GM18951 (cell line): ENCODE measurements around the gene PALD1.
"Not testable (repeated sequence)": the region's sequence is repeated elsewhere in the genome, so short reads cannot be mapped to it uniquely, and the experiment has no call there.

Experiments used
- POLR2A ChIP-seq: IDR thresholded peaks from 4 replicates; pipeline ENCODE4 v1.6.1; 2011; ENCODE audit warnings: mild to moderate bottlenecking; ENCODE audit not compliant: insufficient read length, insufficient read depth; ENCODE audit errors: extremely low read depth
- in situ Hi-C: fragments of 300-500 bp; cut with MboI; formaldehyde crosslinking; loops from one replicate; pipeline ENCODE4 v1.12.0; 2022; ENCODE audit warnings: low sequenced_read_pairs, mixed read lengths, inconsistent platforms; ENCODE audit not compliant: unreplicated experiment

The PALD1 gene

DNA sequence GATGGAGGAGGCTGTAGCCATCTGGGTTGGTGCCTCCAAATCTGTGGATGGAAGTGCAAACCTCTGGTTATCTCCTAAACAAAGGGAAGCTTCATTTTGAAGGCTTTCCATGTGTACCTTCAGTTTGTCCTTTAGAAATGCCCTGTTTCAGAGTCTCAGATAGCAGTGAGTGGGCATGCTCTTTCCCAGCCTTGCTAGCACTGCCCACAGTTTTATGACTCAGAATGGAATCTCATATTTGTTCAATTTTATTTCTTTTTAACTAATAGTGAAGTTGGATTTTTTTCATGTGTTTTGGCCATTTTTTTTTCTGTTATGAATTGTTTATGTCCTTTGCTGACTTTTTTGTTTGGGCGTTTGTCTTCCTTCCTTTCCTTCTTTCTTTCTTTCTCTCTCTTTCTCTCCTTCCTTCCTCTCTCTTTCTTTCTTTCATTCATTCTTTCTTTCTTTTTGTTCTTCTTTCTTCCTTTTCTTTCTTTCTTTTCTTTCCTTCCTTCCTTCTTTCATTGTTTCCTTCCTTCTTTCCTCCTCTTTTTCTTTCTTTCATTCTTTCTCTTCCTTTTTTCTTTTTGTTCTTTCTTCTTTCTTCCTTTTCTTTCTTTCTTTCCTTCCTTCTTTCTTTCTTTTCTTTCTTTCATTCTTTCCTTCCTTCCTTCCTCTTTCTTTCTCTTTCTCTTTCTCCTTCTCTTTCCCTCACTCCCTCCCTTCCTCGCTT lies 98.4 kb downstream of the PALD1 start:
- in situ Hi-C loops: no loop called here
- no peak for TF ChIP-seq POLR2A

DNA sequence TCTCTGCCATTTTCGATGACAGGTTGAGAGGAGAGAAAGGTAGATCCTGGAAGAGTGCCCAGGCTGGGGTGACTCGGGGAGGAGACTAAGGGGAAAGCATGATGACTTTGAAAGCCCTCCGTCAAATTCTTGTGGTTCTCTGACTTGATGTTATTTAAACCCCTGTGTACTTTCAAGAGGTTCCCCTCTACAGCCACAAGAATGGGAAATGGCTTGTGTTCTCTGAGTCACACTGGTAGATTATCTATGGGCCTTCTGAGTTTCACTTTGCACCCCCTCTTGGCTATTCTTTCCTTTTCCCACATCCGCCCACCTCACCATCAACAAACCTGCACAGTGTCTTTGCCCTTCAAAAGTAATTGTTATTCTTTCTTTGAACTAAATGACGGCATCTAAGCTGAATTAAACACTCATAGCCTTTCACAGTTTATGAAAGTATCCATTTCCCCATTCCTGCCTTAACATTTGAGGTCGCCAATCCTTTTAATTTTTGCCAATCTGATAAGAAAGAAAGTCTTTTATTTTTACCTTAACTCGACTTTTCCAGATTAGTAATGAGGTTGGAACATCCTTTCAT lies 99.9 kb downstream of the PALD1 start:
- in situ Hi-C loops: no loop called here
- TF ChIP-seq POLR2A: no peak

DNA sequence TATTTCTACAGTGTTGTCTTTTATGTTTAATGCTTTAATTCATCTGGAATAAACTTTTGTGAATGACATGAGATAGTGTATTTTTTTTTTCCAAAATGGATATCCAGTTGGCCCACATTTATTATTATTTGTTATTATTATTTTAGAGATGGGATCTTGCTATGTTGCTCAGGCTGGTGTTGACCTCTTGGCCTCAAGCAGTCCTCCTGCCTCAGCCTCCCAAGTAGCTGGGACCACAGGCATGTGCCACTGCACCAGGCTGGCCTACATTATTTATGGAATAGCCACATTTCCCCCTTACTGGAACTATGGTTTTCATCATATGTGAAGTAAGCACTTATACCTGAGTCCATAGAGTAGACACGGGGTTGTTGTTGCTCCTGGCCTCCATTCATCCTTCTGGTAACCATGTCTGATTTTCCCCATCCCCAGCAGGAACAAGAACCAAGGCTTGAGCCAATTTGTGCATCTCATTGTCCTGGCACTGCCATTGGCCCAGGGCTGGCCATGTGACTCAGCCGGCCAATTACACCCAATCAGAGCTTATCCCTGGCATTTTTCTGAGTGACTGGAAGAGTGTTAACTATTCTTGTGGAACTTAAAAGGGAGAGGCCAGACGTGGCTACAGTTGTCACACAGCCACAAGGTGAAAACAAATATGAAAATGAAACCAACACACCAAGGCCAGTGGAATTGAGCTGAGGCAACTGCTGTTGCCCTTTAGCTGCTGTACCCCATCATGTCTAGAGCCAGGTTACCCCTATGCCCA lies 100.9 kb downstream of the PALD1 start:
- in situ Hi-C loops: no loop called here
- no peak for TF ChIP-seq POLR2A

DNA sequence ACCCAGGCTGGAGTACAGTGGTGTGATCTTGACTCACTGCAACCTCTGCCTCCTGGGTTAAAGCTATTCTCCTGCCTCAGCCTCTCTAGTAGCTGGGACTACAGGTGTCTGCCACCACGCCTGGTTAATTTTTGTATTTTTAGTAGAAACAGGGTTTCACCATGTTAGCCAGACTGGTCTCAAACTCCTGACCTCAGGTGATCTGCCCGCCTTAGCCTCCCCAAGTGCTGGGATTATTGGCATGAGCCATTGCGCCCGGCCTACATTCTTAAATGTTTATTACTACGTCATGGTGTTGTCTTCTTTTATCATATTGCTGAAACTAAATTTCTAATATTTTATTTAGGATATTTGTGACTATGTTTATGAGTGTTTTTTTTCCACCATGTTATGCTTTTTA lies 102.6 kb downstream of the PALD1 start:
- in situ Hi-C loops: not testable (repeated sequence)

DNA sequence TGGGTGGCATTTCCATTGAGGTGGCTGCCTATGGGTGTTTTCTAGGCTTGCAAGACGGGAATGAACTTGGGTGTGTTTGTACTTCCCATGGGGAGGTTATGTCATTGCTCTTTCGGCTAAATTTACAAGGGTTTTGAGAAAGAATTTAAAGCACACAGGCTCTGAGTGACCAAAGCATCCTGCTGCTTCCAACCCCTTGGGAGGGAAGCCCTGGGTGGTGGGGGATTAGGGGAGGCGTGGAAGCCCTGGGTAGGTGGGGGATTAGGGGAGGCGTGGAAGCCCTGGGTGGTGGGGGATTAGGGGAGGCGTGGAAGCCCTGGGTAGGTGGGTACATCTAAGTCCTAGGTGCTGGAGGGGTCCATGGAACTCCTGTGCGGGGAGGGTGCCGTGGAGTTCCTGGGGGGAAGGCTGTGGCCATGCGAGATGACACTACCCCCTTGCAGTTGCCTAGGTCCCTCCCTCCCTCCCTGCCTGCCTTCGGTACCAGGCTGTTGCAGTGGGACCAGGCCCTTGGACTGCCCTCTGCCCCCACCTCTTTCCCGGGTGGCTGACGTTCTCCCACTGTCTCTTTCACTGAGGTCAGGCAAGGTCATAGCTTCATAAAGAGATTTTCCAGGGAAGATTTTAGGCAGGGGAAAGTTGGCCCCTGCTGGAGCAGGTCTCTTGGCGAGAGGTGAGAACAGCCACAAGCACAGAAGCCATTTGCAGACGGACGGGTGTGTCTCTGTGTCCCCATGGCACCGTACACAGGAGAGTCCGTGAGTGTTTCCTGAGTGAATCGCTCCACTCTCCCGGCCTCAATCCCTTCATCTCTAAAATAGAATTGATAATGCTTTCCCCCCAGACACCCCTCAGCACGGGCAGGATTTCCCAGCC lies 104.5 kb downstream of the PALD1 start:
- in situ Hi-C loops: no loop called here
- no peak for TF ChIP-seq POLR2A

DNA sequence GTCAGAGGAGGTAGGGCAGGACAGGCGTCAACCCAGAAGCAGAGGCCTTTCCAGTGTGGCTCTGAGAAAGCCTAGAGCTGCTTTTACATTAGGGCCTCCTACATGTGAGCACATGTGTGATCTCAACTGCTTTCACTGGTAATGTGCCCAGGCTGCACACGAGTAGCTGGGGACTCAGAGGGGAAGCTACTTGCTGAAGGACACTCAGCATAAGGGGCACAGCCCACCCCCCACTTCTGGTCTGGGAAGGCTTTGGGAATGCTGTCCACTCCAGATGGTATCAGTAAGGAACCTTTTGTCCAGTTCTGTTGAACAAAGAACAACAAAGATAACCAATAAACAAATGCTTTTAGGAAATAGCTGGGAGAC lies 105.1 kb downstream of the PALD1 start:
- no peak for TF ChIP-seq POLR2A
- in situ Hi-C loops: no loop called here

DNA sequence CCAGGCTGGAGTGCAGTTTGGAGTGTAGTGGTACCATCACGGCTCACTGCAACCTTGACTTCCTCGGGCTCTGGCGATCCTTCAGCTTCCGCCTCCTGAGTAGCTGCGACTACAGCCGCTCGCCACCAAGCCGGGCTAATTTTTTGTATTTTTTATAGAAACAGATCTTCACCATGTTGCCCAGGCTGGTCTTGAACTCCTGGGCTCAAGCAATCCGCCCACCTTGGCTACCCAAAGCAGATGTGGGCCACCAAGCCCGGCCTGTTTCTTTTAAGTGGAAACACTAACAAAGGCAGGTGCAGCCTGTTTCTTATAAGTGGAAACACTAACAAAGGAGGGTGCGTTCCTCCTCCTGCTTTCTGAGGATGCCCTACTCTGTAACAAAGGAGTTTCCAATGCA lies 105.8 kb downstream of the PALD1 start:
- in situ Hi-C loops: no loop called here
- TF ChIP-seq POLR2A: no peak

DNA sequence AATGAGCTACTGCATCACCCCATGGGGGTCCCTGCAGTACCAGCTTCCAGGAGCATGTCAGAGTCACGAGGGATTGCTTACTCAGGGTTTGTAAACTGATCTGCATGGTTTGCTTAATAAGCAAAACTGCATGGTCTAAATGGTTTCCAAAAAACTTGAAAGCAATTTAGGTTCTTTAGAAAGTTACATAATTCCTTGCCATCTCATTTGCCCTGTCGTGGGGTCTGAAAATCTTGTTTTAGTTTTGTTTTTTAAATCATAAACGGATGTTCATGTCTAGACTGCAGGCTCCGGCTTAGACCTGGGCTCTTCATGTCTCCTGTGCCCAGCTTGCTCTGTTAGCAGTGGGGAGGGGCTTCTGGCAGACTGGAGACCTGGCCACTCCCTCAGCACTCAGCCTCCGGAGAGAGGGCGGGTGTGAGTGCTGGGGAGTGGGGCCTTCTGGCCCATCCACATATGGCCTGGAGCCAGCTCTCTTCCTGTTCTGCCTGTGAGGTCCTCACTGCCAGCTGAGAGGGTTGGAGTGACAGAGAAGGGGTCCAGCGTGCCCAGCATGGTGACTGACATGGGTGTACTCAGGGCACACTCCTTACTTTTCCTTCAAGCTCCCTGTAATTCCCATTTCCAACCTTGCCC lies 106.5 kb downstream of the PALD1 start:
- TF ChIP-seq POLR2A: no peak
- in situ Hi-C loops: no loop called here

DNA sequence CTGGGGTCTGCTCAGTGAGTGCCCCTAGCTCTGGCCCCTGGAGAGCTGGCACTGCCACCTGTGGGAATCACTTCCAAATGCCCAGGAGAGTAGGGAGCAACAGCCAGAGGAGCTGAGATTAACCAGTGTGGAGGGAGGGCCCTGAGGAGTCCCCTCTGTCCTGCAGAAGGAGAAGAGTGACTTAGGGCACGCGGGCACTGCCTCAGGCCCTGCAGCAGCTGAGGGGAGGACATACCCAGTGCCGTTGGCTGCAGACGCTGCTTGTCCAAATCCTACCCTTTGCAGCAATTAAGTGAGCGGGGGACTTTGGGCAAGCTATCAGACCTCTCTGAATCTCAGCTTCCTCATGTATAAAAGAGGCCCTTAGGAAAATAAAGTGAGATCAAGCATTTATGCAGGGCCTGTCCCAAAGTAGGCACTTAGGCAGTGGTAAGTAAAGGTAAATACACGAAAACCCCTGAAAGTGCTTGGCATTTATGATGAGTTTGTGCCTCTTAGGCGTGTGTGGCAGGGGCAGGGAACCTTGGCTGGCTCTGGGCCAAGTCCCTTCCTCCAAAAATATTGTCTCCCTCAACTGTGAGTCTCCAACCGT lies 107.1 kb downstream of the PALD1 start:
- TF ChIP-seq POLR2A: no peak

DNA sequence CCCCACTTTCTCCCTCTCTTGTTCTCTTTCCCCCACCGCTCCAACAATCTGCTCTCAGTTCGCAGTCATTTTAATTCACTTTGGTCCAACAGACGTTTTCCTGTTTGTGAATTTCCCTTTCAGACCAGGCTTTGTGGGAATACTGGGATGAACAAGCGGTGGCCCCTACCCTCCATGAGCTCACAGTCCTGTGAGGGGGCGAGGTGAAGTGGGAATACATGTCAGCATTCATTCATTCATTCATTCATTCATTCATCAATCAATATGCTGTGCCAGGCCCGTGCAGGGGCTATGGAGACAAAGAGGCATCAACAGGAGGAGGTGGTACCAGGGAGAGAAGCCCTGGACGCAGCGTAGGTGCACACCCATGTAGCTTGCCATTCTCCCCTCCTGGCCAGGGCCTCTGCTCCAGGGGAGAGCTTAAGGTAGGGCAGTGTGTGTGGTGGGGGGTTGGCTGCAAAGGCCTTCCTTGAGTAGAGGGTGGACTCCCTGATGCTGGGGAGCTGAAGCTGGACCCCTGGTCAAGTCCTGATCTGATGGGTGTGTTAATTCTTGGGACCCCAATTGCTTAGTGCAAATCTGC lies 107.9 kb downstream of the PALD1 start:
- in situ Hi-C loops: no loop called here
- no peak for TF ChIP-seq POLR2A

More for the DNA sequence above, 107.1 kb downstream of the PALD1 start:
- in situ Hi-C loops: no loop called here

DNA sequence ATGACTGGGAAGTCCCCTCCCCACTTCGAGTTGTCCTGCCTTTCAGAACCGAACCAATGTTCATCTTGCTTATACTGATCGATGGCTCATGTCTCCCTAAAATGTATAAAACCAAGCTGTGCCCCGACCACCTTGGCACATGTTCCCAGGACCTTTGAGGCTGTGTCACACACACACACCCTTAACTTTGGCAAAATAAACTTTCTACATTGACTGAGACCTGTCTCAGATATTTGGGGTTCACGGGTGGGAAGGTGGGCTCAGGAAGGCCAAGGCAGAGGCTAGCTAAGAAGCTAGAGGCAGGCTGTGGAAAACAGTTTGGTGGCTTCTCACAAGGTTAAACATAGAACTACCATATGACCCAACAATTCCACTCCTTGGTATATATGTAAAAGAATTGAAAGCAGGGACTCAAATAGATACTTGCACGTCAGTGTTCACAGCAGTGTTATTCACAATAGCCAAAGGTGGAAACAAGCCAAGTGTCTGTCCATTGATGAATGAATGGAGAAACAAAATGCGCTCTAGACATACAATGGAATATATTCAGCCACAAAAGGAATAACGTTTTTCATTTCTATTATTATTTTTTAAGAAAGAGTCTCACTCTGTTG lies 108.6 kb downstream of the PALD1 start:
- in situ Hi-C loops: no loop called here
- TF ChIP-seq POLR2A: no peak

DNA sequence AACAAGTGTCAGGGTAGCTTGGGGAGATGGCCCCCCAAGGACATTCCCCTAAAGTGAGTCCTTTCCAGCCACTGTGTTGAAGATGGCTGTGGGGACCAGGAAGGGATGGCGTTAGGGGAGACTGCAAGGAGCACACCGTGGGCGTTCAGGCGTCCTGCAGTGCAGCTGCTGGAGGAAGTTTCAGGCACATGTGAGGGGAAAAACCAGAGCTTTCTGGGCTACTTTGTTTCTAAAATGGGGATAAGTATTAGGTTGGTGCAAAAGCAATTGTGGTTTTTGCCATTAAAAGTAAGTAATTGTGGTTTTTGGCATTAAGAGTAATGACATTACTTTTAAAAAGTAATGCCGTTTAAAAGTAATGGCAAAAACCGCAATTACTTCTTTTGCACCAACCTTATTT lies 109.7 kb downstream of the PALD1 start:
- no peak for TF ChIP-seq POLR2A
- in situ Hi-C loops: no loop called here
